GM12878 (cell line): ENCODE results near the gene MAST4. TPM values are rescaled to one million over a fixed set of nuclear protein-coding genes. Genes with fewer than 3 reads are reported as not detected.

ENCODE experiments used
- ATF2 ChIP-seq: IDR thresholded peaks from 2 replicates; pipeline ENCODE4 v1.6.1; 2012; ENCODE audit warnings: low read length, inconsistent platforms
- ATF7 ChIP-seq: fragments of 450-650 bp; IDR thresholded peaks from 2 replicates; pipeline ENCODE4 v1.6.1; 2016; ENCODE audit warnings: low read depth, mild to moderate bottlenecking
- CHD2 ChIP-seq: IDR thresholded peaks from 2 replicates; pipeline ENCODE4 v1.6.1; 2011; ENCODE audit warnings: low read depth, low read length, improper control_type of control experiment, borderline replicate concordance
- CTCF ChIP-seq, 3 experiments: IDR thresholded peaks in 2 of 3; conservative IDR thresholded peaks in 1 of 3; 2 replicates each; pipeline ENCODE4 v1.5.1; 2011; ENCODE audit warnings: low read depth in 3 of 3, low read length in 3 of 3, mild to moderate bottlenecking in 3 of 3, control low read depth in 2 of 3, moderate library complexity in 2 of 3, inconsistent platforms in 1 of 3, mixed read lengths in 1 of 3; ENCODE audit not compliant: control insufficient read depth in 2 of 3, insufficient read depth in 1 of 3; ENCODE audit errors: extremely low read depth in 1 of 3
- EZH2 ChIP-seq: IDR thresholded peaks from 2 replicates; pipeline ENCODE4 v1.6.1; 2012; ENCODE audit warnings: low read depth, mild to moderate bottlenecking, control low read depth, inconsistent platforms, low read length, borderline replicate concordance; ENCODE audit not compliant: control insufficient read depth
- FOXM1 ChIP-seq: IDR thresholded peaks from 2 replicates; pipeline ENCODE4 v1.6.1; 2012; ENCODE audit warnings: low read depth, mild to moderate bottlenecking, inconsistent platforms, low read length, moderate library complexity
- IKZF2 ChIP-seq, 2 experiments: fragments of 450-650 bp; IDR thresholded peaks; 2 replicates each; pipeline ENCODE4 v1.6.1; 2017; ENCODE audit warnings: mild to moderate bottlenecking in 2 of 2, moderate library complexity in 2 of 2
- IRF4 ChIP-seq: IDR thresholded peaks from 2 replicates; pipeline ENCODE4 v1.6.1; 2011; ENCODE audit warnings: low read depth, low read length
- JUNB ChIP-seq: IDR thresholded peaks from 2 replicates; pipeline ENCODE4 v1.6.1; 2016; ENCODE audit warnings: antibody characterized with exemption, mild to moderate bottlenecking
- MTA3 ChIP-seq: IDR thresholded peaks from 2 replicates; pipeline ENCODE4 v1.6.1; 2012; ENCODE audit warnings: low read length, inconsistent platforms, borderline replicate concordance
- PBX3 ChIP-seq: IDR thresholded peaks from 2 replicates; pipeline ENCODE4 v1.6.1; 2011; ENCODE audit warnings: mild to moderate bottlenecking, low read depth, low read length, moderate library complexity; ENCODE audit not compliant: insufficient replicate concordance
- PML ChIP-seq: IDR thresholded peaks from 2 replicates; pipeline ENCODE4 v1.6.1; 2012; ENCODE audit warnings: low read length, inconsistent platforms
- SMAD5 ChIP-seq: IDR thresholded peaks from 2 replicates; pipeline ENCODE4 v1.6.1; 2016; ENCODE audit warnings: antibody characterized with exemption, low read depth
- TBL1XR1 ChIP-seq: IDR thresholded peaks from 2 replicates; pipeline ENCODE4 v1.6.1; 2012; ENCODE audit warnings: low read depth, low read length, improper control_type of control experiment
- ZBTB4 ChIP-seq: fragments of 450-650 bp; formaldehyde crosslinking; IDR thresholded peaks from 2 replicates; pipeline ENCODE4 v1.4.0; 2022; ENCODE audit warnings: mild to moderate bottlenecking, moderate library complexity
- polyA plus RNA-seq, 11 experiments: library from polyadenylated mRNA; depleted of rRNA in 4 of 11; unstranded in 6 of 11; stranded (reverse) in 5 of 11; fragments of >200 nt; fragmentation: Nextera tagmentation in 4 of 11; fragmentation: Illumina TruSeq in 1 of 11; extraction: Ambion mirVana in 4 of 11; extraction: Trizol in 1 of 11; gene quantifications; 1 replicate in 1 of 11; 2 replicates in 10 of 11; pipeline versions ENCODE4 v1.2.1 to v1.2.3, GENCODE V29; 2011 to 2016; ENCODE audit warnings: inconsistent platforms in 2 of 11, missing spikeins in 2 of 11, low read depth in 1 of 11
- total RNA-seq, 4 experiments: library from RNA; depleted of rRNA in 3 of 4; stranded (reverse); fragments of >200 nt in 3 of 4; fragmentation: Illumina TruSeq in 1 of 4; extraction: Trizol in 1 of 4; gene quantifications; 2 replicates each; pipeline versions ENCODE4 v1.2.1 to v1.2.3, GENCODE V29; 2013 to 2021
- TF ChIP-seq, protein P1 (sequence below): IDR thresholded peaks from 2 replicates; pipeline ENCODE4 v1.6.1; 2012; ENCODE audit warnings: improper control_type of control experiment, low read depth, low read length; ENCODE audit not compliant: insufficient replicate concordance

MAST4 gene
- total and polyA plus RNA-seq, 10 of the 15 experiments (the other 5 are each of a cell fraction or from before 2014, with no cell fraction given): 0.02 to 1.6 (median 0.29) TPM; not detected in 1

DNA sequence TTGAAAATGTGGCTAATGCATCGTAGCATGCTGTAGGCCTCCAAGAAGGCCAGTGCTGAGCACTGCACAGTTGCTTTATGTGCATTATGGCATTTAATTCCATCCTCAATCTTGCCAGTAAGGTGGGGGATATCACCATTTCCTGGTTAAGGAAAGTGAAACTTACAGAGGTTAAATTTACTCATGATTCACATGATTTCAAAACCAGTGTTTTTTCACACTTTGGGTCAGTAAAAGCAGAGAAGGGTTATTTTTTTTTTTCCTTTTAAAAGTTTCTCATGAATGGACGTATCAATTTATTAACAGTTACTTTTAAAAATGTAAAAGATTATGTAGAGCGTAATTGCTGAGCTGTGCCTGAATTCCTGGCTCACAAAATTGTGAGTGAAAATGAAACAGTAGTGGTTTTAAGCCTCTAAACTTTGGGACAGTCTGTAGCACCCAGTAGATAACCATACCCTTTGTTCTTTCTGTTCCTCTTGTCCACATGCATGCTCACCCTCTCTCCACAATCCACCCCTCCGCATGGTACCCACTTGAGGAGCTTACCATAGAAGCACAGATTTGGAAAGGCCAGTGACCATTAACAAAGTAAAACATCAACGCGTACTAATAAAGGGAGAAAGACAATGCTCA, 21.2 kb downstream of the MAST4 start (continued):
- TF ChIP-seq ZBTB4 (CRISPR knock-in tag) (no peak), FOXM1 (peak; percentile 18; the same call in 1 of the 2 replicates), ATF2 (peak; percentile 33; the same call in 1 of the 2 replicates), MTA3 (peak; percentile 55; the same call in 1 of the 2 replicates), CHD2 (no peak), TBL1XR1 (no peak), ATF7 (no peak), PBX3 (no peak), CTCF (IDR thresholded peaks at IDR 0.05 in 2 of 3, conservative IDR thresholded peaks at IDR 0.05 in 1 of 3; ENCODE audit: control insufficient read depth in 2 of 3, extremely low read depth in 1 of 3, insufficient read depth in 1 of 3, low read depth in 3 of 3, low read length in 3 of 3) (no peak), JUNB (peak; percentile 15; the same call in 1 of the 2 replicates), IKZF2 (IDR thresholded peaks at IDR 0.05) (peak; percentile 34 to 43; a peak in 2 of 4 replicates), EZH2 (no peak), PML (no peak), IRF4 (0 out of 2 replicates have a peak, but pooled peaks have one; percentile 55), SMAD5 (no peak)
- TF ChIP-seq, protein P1, sequence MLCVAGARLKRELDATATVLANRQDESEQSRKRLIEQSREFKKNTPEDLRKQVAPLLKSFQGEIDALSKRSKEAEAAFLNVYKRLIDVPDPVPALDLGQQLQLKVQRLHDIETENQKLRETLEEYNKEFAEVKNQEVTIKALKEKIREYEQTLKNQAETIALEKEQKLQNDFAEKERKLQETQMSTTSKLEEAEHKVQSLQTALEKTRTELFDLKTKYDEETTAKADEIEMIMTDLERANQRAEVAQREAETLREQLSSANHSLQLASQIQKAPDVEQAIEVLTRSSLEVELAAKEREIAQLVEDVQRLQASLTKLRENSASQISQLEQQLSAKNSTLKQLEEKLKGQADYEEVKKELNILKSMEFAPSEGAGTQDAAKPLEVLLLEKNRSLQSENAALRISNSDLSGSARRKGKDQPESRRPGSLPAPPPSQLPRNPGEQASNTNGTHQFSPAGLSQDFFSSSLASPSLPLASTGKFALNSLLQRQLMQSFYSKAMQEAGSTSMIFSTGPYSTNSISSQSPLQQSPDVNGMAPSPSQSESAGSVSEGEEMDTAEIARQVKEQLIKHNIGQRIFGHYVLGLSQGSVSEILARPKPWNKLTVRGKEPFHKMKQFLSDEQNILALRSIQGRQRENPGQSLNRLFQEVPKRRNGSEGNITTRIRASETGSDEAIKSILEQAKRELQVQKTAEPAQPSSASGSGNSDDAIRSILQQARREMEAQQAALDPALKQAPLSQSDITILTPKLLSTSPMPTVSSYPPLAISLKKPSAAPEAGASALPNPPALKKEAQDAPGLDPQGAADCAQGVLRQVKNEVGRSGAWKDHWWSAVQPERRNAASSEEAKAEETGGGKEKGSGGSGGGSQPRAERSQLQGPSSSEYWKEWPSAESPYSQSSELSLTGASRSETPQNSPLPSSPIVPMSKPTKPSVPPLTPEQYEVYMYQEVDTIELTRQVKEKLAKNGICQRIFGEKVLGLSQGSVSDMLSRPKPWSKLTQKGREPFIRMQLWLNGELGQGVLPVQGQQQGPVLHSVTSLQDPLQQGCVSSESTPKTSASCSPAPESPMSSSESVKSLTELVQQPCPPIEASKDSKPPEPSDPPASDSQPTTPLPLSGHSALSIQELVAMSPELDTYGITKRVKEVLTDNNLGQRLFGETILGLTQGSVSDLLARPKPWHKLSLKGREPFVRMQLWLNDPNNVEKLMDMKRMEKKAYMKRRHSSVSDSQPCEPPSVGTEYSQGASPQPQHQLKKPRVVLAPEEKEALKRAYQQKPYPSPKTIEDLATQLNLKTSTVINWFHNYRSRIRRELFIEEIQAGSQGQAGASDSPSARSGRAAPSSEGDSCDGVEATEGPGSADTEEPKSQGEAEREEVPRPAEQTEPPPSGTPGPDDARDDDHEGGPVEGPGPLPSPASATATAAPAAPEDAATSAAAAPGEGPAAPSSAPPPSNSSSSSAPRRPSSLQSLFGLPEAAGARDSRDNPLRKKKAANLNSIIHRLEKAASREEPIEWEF: no peak
